ENCODE data around the gene CAD. TPM values are rescaled to one million over a fixed set of nuclear protein-coding genes. Genes with fewer than 3 reads are reported as not detected.

The CAD gene
- total RNA-seq, 2 donors from 2014 or later, result 11.1 to 49.1 TPM

GRCh38 chr2:27205206-27205605 lies 12.0 kb upstream of the CAD start:
- intact Hi-C loops (cut with DNase I), result no loop called here
- no peaks in the 10 kb centered on the region for H3K27me3 ChIP-seq

GRCh38 chr2:27206346-27206745 lies 10.8 kb upstream of the CAD start:
- Histone ChIP-seq H3K4me3 (no peak overlapping the region), H3K27ac (no peak overlapping the region), H3K9ac (ENCODE audit: low read depth in 2 of 2, low read length in 2 of 2) (no peak overlapping the region), H3K9me3 (no peaks in the 10 kb centered on the region), H3K4me1 (peaks cover 4% of the 10 kb centered on the region), H3K27me3 (no peaks in the 10 kb centered on the region), H3K36me3 (no peaks in the 10 kb centered on the region)
- TF ChIP-seq CTCF (IDR thresholded peaks at IDR 0.05), result no peak
- DNase-seq, result no peak
- intact Hi-C loops (cut with DNase I), result no loop called here

More at GRCh38 chr2:27205206-27205605, 12.0 kb upstream of the CAD start:
- Histone ChIP-seq H3K27ac (no peak overlapping the region), H3K9me3 (no peaks in the 10 kb centered on the region), H3K9ac (ENCODE audit: low read depth in 2 of 2, low read length in 2 of 2) (no peak overlapping the region), H3K36me3 (no peaks in the 10 kb centered on the region), H3K4me3 (no peak overlapping the region), H3K4me1 (peaks cover 4% of the 10 kb centered on the region)
- DNase-seq, result no peak
- TF ChIP-seq CTCF (IDR thresholded peaks at IDR 0.05), result no peak

- no peaks in the 10 kb centered on the region for H3K9me3 ChIP-seq
- H3K27ac ChIP-seq, result no peak overlapping the region
- intact Hi-C loops (cut with DNase I), result no loop called here
- H3K36me3 ChIP-seq, result no peaks in the 10 kb centered on the region
- H3K27me3 ChIP-seq, result no peaks in the 10 kb centered on the region
- peaks cover 4% of the 10 kb centered on the region for H3K4me1 ChIP-seq
- no peak overlapping the region for H3K9ac ChIP-seq (ENCODE audit: low read depth in 2 of 2, low read length in 2 of 2)
- H3K4me3 ChIP-seq, result no peak overlapping the region
- DNase-seq, result no peak
- TF ChIP-seq CTCF (IDR thresholded peaks at IDR 0.05), result no peak
Measured at GRCh38 chr2:27208486-27209050, 8.6 kb upstream of the CAD start.

- peak overlapping the region in 1 of 2 donors; percentile 5 for H3K9ac ChIP-seq (ENCODE audit: low read depth in 2 of 2, low read length in 2 of 2)
- H3K27me3 ChIP-seq, result no peaks in the 10 kb centered on the region
- no peak for TF ChIP-seq CTCF (IDR thresholded peaks at IDR 0.05)
- H3K4me1 ChIP-seq, result peaks cover 4% of the 10 kb centered on the region
- peak; percentile 34 for DNase-seq
- H3K9me3 ChIP-seq, result no peaks in the 10 kb centered on the region
- H3K27ac ChIP-seq, result peak overlapping the region; percentile 12
- H3K36me3 ChIP-seq, result no peaks in the 10 kb centered on the region
- intact Hi-C loops (cut with DNase I), result no loop called here
- no peak overlapping the region for H3K4me3 ChIP-seq
Measured at GRCh38 chr2:27209621-27210401, 7.4 kb upstream of the CAD start.

- H3K4me3 ChIP-seq, result peak overlapping the region; percentile 79
- intact Hi-C loops (cut with DNase I), result no loop called here
- H3K4me1 ChIP-seq, result peaks cover 4% of the 10 kb centered on the region
- no peaks in the 10 kb centered on the region for H3K27me3 ChIP-seq
- H3K27ac ChIP-seq, result peak overlapping the region; percentile 97
- no peaks in the 10 kb centered on the region for H3K36me3 ChIP-seq
- no peaks in the 10 kb centered on the region for H3K9me3 ChIP-seq
- no peak for DNase-seq
- TF ChIP-seq CTCF (IDR thresholded peaks at IDR 0.05), result no peak
- peak overlapping the region; percentile 68 to 86 for H3K9ac ChIP-seq (ENCODE audit: low read depth in 2 of 2, low read length in 2 of 2)
Measured at GRCh38 chr2:27211241-27211942, 5.8 kb upstream of the CAD start.

All from colonic mucosa (tissue), 4 donors.